ENCODE results near the gene XPO5. TPM values are rescaled to one million over a fixed set of nuclear protein-coding genes. Genes with fewer than 3 reads are reported as not detected.

XPO5 gene
- total RNA-seq (2021; fragmentation: NEBNext Ultra II Directional; extraction: Animal tissue kit (Norgen Biotek cat#: 25700)), result 10 to 100 TPM; 30.5 to 41.1 (median 35.6) TPM
- long read RNA-seq, full-length matches to known transcripts, result 8 of 16 reads
- long read RNA-seq, partial matches to known transcripts, result 4 of 16 reads
- long read RNA-seq, other reads (novel, unspliced or antisense), result 4 of 16 reads

DNA sequence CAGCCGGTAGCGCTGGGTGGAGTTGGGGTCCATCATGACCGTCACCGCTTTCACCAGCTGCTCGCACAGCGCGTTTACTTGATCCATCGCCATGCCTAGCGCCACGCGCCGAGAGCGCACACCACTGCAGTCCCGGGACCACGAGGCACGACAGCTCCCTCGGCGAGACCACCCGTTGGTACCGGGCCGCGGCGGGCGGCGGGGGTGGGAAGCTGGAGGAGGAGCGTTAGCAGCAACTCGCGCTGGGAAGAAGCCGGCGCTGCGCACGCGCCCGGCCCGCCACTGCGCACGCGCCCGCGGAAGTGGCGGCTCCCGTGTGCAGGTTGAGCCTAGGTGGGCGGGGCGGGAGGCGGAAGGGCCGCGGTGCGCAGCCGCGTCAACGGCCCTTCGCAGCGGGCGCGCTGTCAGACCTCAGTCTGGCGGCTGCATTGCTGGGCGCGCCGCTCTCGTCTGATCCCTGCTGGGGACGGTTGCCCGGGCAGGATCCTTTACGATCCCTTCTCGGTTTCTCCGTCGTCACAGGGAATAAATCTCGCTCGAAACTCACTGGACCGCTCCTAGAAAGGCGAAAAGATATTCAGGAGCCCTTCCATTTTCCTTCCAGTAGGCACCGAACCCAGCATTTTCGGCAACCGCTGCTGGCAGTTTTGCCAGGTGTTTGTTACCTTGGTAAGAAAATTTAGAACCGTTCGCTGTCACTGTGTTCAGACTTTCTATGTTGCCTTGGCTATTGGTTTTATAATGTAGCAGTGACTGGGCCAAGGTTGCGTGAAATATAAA is at the start of gene XPO5, which contains the start of gene POLH:
TSS of gene XPO5 (minus strand) at position 267 of the 780 bp plus-strand sequence. CDS start at position 93, 174 bp downstream.
TSS of gene POLH (plus strand) at position 414 of the 780 bp plus-strand sequence. CDS start 6,135 bp downstream, outside the sequence.
- peaks cover 40% of the 10 kb centered on the region for H3K36me3 Mint-ChIP-seq (ENCODE audit: low read depth)
- peak within 1 kb of the TSS; percentile 99 for H3K4me3 Mint-ChIP-seq
- no peaks in the 10 kb centered on the region for H3K27me3 Mint-ChIP-seq (ENCODE audit: insufficient read depth)
- H3K27ac Mint-ChIP-seq, result peak within 1 kb of the TSS; percentile 78
- 0 out of 2 replicates have a peak, but pooled peaks have one; percentile 13 for TF ChIP-seq CTCF (IDR thresholded peaks at IDR 0.05)
- H3K4me1 Mint-ChIP-seq (ENCODE audit: low read depth), result peaks cover 29% of the 10 kb centered on the region
- peaks cover 18% of the 10 kb centered on the region for H3K9me3 Mint-ChIP-seq
- peak; percentile 87 for DNase-seq

GRCh38 chr6:43625393-43625992 is 49.7 kb upstream of the XPO5 start:
- H3K4me3 Mint-ChIP-seq, result no peak overlapping the region
- TF ChIP-seq CTCF (IDR thresholded peaks at IDR 0.05), result no peak
- H3K9me3 Mint-ChIP-seq, result no peaks in the 10 kb centered on the region
- DNase-seq, result no peak
- peak overlapping the region; percentile 97 for H3K27ac Mint-ChIP-seq
- H3K36me3 Mint-ChIP-seq (ENCODE audit: low read depth), result peaks cover 45% of the 10 kb centered on the region
- H3K4me1 Mint-ChIP-seq (ENCODE audit: low read depth), result peaks cover 31% of the 10 kb centered on the region
- H3K27me3 Mint-ChIP-seq (ENCODE audit: insufficient read depth), result peaks cover 14% of the 10 kb centered on the region

DNA sequence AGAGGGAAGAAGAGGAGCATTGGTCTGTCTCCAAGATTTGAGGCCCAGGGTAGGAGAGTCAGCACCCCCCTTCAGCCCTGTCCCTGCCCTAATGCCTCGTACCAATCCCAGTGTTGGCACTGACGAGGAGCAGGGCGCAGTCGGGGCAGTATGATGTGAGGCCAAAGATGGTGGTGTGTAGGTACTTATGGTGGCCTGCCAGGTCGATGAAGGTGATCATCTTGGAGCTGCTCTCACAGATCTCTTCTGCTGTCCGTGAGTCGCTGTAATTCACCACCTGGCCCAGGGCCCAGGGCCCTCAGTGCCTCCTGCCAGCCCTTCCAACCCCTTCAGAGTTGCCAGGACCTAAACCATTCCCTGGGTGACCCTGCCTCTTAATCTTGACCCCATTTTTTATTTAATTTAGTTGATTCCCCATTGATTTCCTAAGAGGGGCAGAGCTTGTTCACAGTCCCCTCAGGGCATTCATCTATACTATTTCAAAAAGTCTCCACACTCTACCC is 49.0 kb upstream of the XPO5 start:
- peak overlapping the region; percentile 26 for H3K27ac Mint-ChIP-seq
- DNase-seq, result no peak
- H3K27me3 Mint-ChIP-seq (ENCODE audit: insufficient read depth), result peaks cover 9% of the 10 kb centered on the region
- no peak for TF ChIP-seq CTCF (IDR thresholded peaks at IDR 0.05)
- peaks cover 25% of the 10 kb centered on the region for H3K4me1 Mint-ChIP-seq (ENCODE audit: low read depth)
- H3K36me3 Mint-ChIP-seq (ENCODE audit: low read depth), result peaks cover 49% of the 10 kb centered on the region
- H3K9me3 Mint-ChIP-seq, result no peaks in the 10 kb centered on the region
- H3K4me3 Mint-ChIP-seq, result no peak overlapping the region

DNA sequence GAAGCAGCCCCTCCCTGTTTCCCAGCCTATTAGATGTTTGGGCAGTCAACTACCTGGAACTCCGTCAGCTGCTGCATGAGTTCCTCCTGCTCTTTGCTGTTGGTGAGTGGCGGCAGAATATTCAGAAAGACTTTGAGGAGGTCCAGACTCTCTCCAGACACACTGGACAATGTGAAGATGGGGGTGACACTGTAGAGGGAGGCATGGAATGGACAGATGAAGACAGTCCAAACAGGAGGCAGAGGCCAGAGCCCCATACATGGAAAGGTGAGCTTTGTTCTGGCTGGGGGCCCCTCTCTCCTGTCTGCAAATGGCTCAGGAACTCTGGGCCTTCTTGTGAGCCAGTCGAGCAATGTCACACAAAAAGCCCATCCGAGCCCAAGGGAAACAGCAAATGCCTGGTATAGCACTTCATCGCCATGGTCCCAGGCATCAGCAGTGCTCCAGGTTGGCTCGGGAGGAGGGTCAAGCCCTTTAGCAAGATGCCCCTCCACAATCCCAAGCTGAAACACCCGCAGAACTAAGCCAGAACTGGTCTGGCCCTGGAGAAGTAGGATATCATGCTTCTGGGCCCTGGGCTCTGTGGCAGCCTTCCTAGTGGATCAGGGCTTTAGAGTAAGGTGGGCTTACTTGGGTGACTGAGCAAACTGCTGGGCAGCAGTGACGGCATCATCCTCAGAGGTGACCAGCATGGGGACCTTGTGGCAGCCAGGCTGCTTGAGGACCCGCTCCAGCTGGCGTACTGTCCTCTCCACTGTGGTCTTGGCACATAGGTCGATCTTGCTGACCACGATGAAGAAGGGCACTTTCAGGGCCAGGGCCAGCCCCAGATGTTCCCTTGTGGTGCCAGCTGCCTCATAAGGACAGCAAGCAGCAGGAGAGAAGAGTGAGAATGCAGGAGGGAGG is 48.3 kb upstream of the XPO5 start:
- H3K4me3 Mint-ChIP-seq, result no peak overlapping the region

More for the DNA sequence above, 48.3 kb upstream of the XPO5 start:
- TF ChIP-seq CTCF (IDR thresholded peaks at IDR 0.05), result no peak
- peaks cover 24% of the 10 kb centered on the region for H3K4me1 Mint-ChIP-seq (ENCODE audit: low read depth)
- H3K36me3 Mint-ChIP-seq (ENCODE audit: low read depth), result peaks cover 49% of the 10 kb centered on the region
- H3K27me3 Mint-ChIP-seq (ENCODE audit: insufficient read depth), result peaks cover 9% of the 10 kb centered on the region
- no peak overlapping the region; the same call in 1 of the 2 replicates for H3K27ac Mint-ChIP-seq
- H3K9me3 Mint-ChIP-seq, result no peaks in the 10 kb centered on the region
- DNase-seq, result no peak
